ENCODE results near the gene RRM1. TPM values are rescaled to one million over a fixed set of nuclear protein-coding genes. Genes with fewer than 3 reads are reported as not detected.

Gene RRM1
- polyA plus RNA-seq, 12 donors: 31.7 to 59.1 (median 44.3) TPM; not detected in 1

DNA sequence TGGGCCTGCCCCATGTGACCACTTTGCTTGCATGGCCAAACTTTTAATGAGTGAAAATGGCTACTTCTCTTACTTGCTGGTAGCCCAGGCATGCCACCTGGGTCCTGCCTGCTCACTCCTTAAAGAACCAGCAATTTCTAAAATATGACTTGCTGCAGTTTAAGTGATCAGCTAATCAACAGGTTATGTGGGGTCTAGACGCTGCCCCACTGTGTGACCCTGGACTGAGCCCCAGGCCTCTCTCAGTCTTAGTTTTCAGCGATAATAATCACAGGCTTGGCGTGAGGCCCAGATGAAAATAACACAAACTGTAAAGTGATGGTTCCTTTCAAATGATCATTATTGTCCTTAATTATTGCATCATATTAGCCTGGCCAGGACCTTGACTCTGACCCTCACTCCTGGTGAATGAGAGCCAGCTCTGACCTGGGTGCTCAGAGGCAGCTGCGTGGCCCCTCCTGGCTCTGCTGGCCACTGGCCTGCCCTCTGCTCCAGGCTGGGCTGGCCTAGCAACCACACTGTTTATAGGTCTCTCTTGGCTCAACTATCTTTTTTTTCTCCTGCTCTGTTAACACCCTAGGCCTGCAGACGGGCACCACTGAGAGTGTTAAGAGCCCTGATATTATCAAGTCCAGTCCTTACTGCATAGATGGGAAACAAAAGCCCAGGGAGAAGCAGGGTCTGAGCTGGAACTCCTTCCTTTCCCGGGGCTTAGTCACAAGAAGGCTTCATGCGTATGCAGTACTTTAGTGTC is 89.7 kb downstream of the RRM1 start:
- DNase-seq: no peak

DNA sequence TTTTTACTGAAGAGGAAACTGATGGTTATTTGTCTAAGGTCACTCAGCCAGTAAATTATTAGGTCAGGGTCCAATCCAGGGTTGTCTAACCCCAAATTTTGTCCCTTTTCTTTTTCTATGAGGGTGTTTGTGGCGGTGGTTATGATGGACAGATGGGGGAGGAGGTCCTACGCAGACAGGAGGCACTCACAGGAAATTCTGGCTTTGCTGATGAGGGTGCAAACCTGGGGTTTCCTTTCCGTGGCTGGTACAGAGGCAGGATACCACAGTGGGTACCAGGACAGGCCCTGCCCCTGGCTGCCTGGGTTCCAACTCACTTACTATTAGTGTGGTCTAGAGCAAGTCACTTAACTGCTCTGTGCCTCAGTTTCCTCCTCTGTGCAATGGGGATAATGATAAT is 91.0 kb downstream of the RRM1 start:
- DNase-seq: no peak

DNA sequence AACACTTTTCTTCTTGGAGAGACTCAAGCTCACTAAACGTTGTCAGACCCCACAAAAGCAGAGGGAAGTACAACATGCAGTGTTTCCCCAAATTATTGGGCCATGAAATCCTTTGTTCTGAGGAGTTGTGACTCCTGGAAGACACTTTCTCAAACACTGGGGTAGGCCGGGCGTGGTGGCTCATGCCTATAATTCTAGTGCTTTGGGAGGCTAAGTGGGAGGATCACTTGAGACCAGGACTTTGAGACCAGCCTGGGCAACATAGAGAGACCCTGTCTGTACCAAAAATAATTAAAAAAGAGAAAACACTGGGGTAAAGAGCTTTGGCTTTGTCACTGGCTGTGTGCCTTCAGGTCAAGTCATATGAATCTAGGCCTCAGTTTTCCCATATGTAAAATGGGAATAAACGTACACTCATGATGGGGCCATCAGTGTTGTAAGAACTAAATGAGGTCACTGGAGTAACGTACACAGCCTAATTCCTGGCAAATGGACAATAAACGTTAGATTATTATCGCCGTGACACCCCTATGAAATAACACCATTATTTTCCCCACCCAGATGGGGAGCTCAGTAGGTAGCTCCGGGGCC is 92.0 kb downstream of the RRM1 start:
- DNase-seq: no peak

DNA sequence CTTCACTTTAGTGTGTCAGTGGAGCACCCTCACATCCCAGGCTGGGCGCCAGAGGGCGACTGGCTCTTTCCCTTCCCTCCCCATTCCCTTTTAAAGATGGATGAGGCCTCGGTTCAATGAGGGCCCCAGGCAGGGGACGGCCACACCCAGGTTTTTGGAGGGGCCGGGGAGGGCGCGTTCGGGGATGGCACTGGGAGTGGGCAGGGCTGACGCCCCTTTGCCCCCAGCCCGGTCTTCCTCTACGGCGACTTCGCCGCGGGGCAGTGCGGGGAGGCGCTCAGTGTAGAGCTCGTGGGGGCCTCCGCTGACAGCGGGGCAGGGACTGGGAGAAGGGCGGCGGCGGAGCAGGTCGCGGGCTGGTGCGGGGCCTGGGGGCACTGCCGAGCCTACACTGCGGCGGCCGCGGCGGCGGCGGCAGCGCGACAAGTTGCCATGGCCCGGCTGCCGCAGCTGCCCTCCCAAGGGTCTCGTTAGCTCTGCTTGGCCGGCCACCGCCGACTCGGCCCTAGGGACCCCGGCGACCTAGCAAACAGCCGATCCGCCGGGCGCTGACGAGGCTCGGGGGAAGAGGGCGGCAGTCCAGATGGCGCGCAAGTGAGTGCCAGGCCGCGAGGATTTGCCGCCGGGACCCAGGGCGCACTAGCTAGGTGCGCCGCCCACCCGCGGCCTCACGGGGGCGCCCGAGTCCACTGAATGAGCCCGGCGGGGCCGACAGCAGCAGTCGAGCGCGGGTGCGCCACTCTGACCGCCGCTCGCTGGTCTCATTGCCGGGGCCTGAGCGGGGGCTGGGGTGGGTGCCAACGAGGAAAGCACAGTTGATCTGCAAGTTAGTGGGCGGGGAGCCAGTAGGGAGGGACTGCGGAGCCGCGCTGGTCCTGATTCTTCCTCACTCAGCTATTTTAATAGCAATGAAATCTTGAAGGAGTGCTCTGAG is 92.7 kb downstream of the RRM1 start:
- peak; percentile 91 for DNase-seq

Other genes starting within 250 kb of the RRM1 start
- 100 to 1,000 TPM in 6 of 12 donors, 10 to 100 TPM in 5, not detected in 1; 55.0 to 120 (median 103) TPM for gene STIM1, start 239.1 kb upstream of the RRM1 start, polyA plus RNA-seq (ENCODE audit: insufficient read length in 12 of 12)